ENCODE measurements around the gene SPIRE1.

SPIRE1 gene

GRCh38 chr18:12657684-12658425 lies at the start of gene SPIRE1:
SPIRE1 (minus strand) TSS chr18:12658107; CDS start chr18:12657866, 241 bp downstream.
- peak within 1 kb of the TSS; percentile 80 for H3K4me3 ChIP-seq
- H3K27ac ChIP-seq: no peak within 1 kb of the TSS
- peak within 1 kb of the TSS; percentile 57 for H3K9ac ChIP-seq
- H3K36me3 ChIP-seq: peaks cover 6% of the 10 kb centered on the region; the same call in 1 of the 2 replicates
- peaks cover 43% of the 10 kb centered on the region for H4K20me1 ChIP-seq
- peak within 1 kb of the TSS; percentile 98 for H3K4me2 ChIP-seq
- no peak for TF ChIP-seq Cebpa-rat (IDR thresholded peaks at IDR 0.05)
- H3K9me3 ChIP-seq: no peaks in the 10 kb centered on the region
- peaks cover 60% of the 10 kb centered on the region for H3K27me3 ChIP-seq
- peaks cover 12% of the 10 kb centered on the region for H3K4me1 ChIP-seq

GRCh38 chr18:12703664-12704063 lies 45.8 kb upstream of the SPIRE1 start:
- H3K4me3 ChIP-seq: peak overlapping the region; percentile 82
- H3K36me3 ChIP-seq: peaks cover 45% of the 10 kb centered on the region
- peaks cover 39% of the 10 kb centered on the region for H3K4me1 ChIP-seq
- peak overlapping the region; percentile 100 for H3K9ac ChIP-seq
- H3K9me3 ChIP-seq: no peaks in the 10 kb centered on the region
- H3K4me2 ChIP-seq: peak overlapping the region; percentile 93
- H4K20me1 ChIP-seq: peaks cover 61% of the 10 kb centered on the region
- TF ChIP-seq Cebpa-rat (IDR thresholded peaks at IDR 0.05): no peak
- H3K27ac ChIP-seq: peak overlapping the region; percentile 100
- H3K27me3 ChIP-seq: no peaks in the 10 kb centered on the region

GRCh38 chr18:12703096-12703567 lies 45.2 kb upstream of the SPIRE1 start:
- TF ChIP-seq Cebpa-rat (IDR thresholded peaks at IDR 0.05): no peak
- Histone ChIP-seq H3K4me3 (peak overlapping the region; percentile 82), H3K9ac (peak overlapping the region; percentile 100), H3K36me3 (peaks cover 45% of the 10 kb centered on the region), H3K27me3 (no peaks in the 10 kb centered on the region), H3K27ac (peak overlapping the region; percentile 100), H3K9me3 (no peaks in the 10 kb centered on the region), H3K4me1 (peaks cover 39% of the 10 kb centered on the region), H4K20me1 (peaks cover 61% of the 10 kb centered on the region), H3K4me2 (peak overlapping the region; percentile 93)

- Histone ChIP-seq H3K27ac (peak within 1 kb of the TSS; percentile 100), H3K9me3 (no peaks in the 10 kb centered on the region), H3K27me3 (no peaks in the 10 kb centered on the region), H4K20me1 (peaks cover 54% of the 10 kb centered on the region), H3K36me3 (peaks cover 42% of the 10 kb centered on the region), H3K4me3 (peak within 1 kb of the TSS; percentile 82), H3K4me2 (peak within 1 kb of the TSS; percentile 93), H3K9ac (peak within 1 kb of the TSS; percentile 100), H3K4me1 (peaks cover 39% of the 10 kb centered on the region)
- TF ChIP-seq Cebpa-rat (IDR thresholded peaks at IDR 0.05): no peak
Measured at GRCh38 chr18:12702221-12703095, 44.6 kb upstream of the SPIRE1 start, which contains the start of the genes CEP76 and PSMG2. CEP76 (minus strand) TSS chr18:12702723; CDS start chr18:12702548, 175 bp downstream. PSMG2 (plus strand) TSS chr18:12703042; CDS start chr18:12703108, 66 bp downstream.

- peaks cover 39% of the 10 kb centered on the region for H3K4me1 ChIP-seq
- H3K36me3 ChIP-seq: peaks cover 42% of the 10 kb centered on the region
- H3K4me2 ChIP-seq: peak overlapping the region; percentile 86
- no peaks in the 10 kb centered on the region for H3K27me3 ChIP-seq
- TF ChIP-seq Cebpa-rat (IDR thresholded peaks at IDR 0.05): no peak
- H3K27ac ChIP-seq: peak overlapping the region; percentile 100
- H3K9ac ChIP-seq: peak overlapping the region; percentile 100
- H4K20me1 ChIP-seq: peaks cover 41% of the 10 kb centered on the region
- H3K4me3 ChIP-seq: peak overlapping the region; percentile 82
- H3K9me3 ChIP-seq: no peaks in the 10 kb centered on the region
Measured at GRCh38 chr18:12701161-12701560, 43.3 kb upstream of the SPIRE1 start.

GRCh38 chr18:12699747-12700146 lies 41.8 kb upstream of the SPIRE1 start:
- Histone ChIP-seq H3K27me3 (no peaks in the 10 kb centered on the region), H3K4me3 (no peak overlapping the region), H4K20me1 (peaks cover 27% of the 10 kb centered on the region), H3K36me3 (peaks cover 42% of the 10 kb centered on the region), H3K4me1 (peaks cover 31% of the 10 kb centered on the region), H3K27ac (no peak overlapping the region), H3K4me2 (no peak overlapping the region), H3K9me3 (no peaks in the 10 kb centered on the region), H3K9ac (no peak overlapping the region)
- no peak for TF ChIP-seq Cebpa-rat (IDR thresholded peaks at IDR 0.05)

GRCh38 chr18:12694032-12694431 lies 36.1 kb upstream of the SPIRE1 start:
- no peaks in the 10 kb centered on the region for H4K20me1 ChIP-seq
- no peak overlapping the region for H3K4me2 ChIP-seq
- H3K36me3 ChIP-seq: peaks cover 84% of the 10 kb centered on the region
- TF ChIP-seq Cebpa-rat (IDR thresholded peaks at IDR 0.05): no peak
- no peaks in the 10 kb centered on the region for H3K27me3 ChIP-seq
- H3K9me3 ChIP-seq: no peaks in the 10 kb centered on the region
- H3K27ac ChIP-seq: no peak overlapping the region
- peaks cover 7% of the 10 kb centered on the region; the same call in 1 of the 2 replicates for H3K4me1 ChIP-seq
- no peak overlapping the region for H3K4me3 ChIP-seq
- H3K9ac ChIP-seq: no peak overlapping the region

GRCh38 chr18:12692206-12692605 lies 34.3 kb upstream of the SPIRE1 start:
- Histone ChIP-seq H3K4me2 (no peak overlapping the region), H3K4me3 (no peak overlapping the region), H3K9me3 (no peaks in the 10 kb centered on the region), H4K20me1 (no peaks in the 10 kb centered on the region), H3K9ac (no peak overlapping the region), H3K36me3 (peaks cover 69% of the 10 kb centered on the region), H3K4me1 (peaks cover 7% of the 10 kb centered on the region; the same call in 1 of the 2 replicates), H3K27ac (no peak overlapping the region), H3K27me3 (no peaks in the 10 kb centered on the region)
- no peak for TF ChIP-seq Cebpa-rat (IDR thresholded peaks at IDR 0.05)

- H3K9me3 ChIP-seq: no peaks in the 10 kb centered on the region
- no peak overlapping the region for H3K4me2 ChIP-seq
- H3K27me3 ChIP-seq: no peaks in the 10 kb centered on the region
- H3K4me3 ChIP-seq: no peak overlapping the region
- H3K9ac ChIP-seq: no peak overlapping the region
- no peak for TF ChIP-seq Cebpa-rat (IDR thresholded peaks at IDR 0.05)
- H4K20me1 ChIP-seq: no peaks in the 10 kb centered on the region
- peaks cover 7% of the 10 kb centered on the region; the same call in 1 of the 2 replicates for H3K4me1 ChIP-seq
- H3K27ac ChIP-seq: no peak overlapping the region
- peaks cover 65% of the 10 kb centered on the region for H3K36me3 ChIP-seq
Measured at GRCh38 chr18:12689256-12689850, 31.4 kb upstream of the SPIRE1 start.

All from BLaER1 (cell line).